Ecto neural progenitor cell (in vitro differentiated cells): ENCODE results near the gene NAA60.
A peak's percentile ranks its signal among the peaks of the same experiment; 100 is the strongest.

Experiments
- DNase-seq: peaks from one replicate; pipeline ENCODE4 v3.0.0-alpha.2; 2018; ENCODE audit warnings: low spot score

NAA60 gene

GRCh38 chr16:3443108-3444031 lies at the start of gene NAA60, which contains the start of gene ZNF597:
TSS of gene NAA60 (plus strand) at chr16:3443680. CDS start at chr16:3476228, 32,548 bp downstream.
TSS of gene ZNF597 (minus strand) at chr16:3443504. CDS start at chr16:3443153, 351 bp downstream.
- DNase-seq, result peak; percentile 85

- DNase-seq, result no peak
Observed at GRCh38 chr16:3400446-3400778, 43.1 kb upstream of the NAA60 start.

- DNase-seq, result peak; percentile 99
Observed at GRCh38 chr16:3400779-3401688, 42.4 kb upstream of the NAA60 start, which contains the start of the genes ZNF174 and ZSCAN32. TSS of gene ZNF174 (plus strand) at chr16:3401215. CDS start at chr16:3402005, 790 bp downstream. TSS of gene ZSCAN32 (minus strand) at chr16:3401004. CDS start at chr16:3397557, 3,447 bp downstream.

- DNase-seq, result peak; percentile 54
Observed at GRCh38 chr16:3401719-3402397, 41.6 kb upstream of the NAA60 start.

GRCh38 chr16:3408561-3409197 lies 34.8 kb upstream of the NAA60 start:
- DNase-seq, result no peak

- no peak for DNase-seq
Observed at GRCh38 chr16:3413730-3414379, 29.6 kb upstream of the NAA60 start.

- no peak for DNase-seq
Observed at GRCh38 chr16:3431779-3432219, 11.7 kb upstream of the NAA60 start.

- DNase-seq, result no peak
Observed at GRCh38 chr16:3434373-3434772, 9.1 kb upstream of the NAA60 start.

GRCh38 chr16:3439637-3440036 lies 3.8 kb upstream of the NAA60 start:
- no peak for DNase-seq

- DNase-seq, result no peak
Observed at GRCh38 chr16:3444032-3444388, 530 bp downstream of the NAA60 start.

- no peak for DNase-seq
Observed at GRCh38 chr16:3454093-3454492, 10.6 kb downstream of the NAA60 start.

- no peak for DNase-seq
Observed at GRCh38 chr16:3454631-3455147, 11.2 kb downstream of the NAA60 start.

GRCh38 chr16:3457434-3458252 lies 14.2 kb downstream of the NAA60 start:
- peak; percentile 95 for DNase-seq

GRCh38 chr16:3458278-3458851 lies 14.9 kb downstream of the NAA60 start:
- no peak for DNase-seq

- no peak for DNase-seq
Observed at GRCh38 chr16:3458852-3459361, 15.4 kb downstream of the NAA60 start.

- DNase-seq, result no peak
Observed at GRCh38 chr16:3459401-3460090, 16.1 kb downstream of the NAA60 start.

- DNase-seq, result no peak
Observed at GRCh38 chr16:3460121-3460520, 16.6 kb downstream of the NAA60 start.

- DNase-seq, result no peak
Observed at GRCh38 chr16:3460585-3460984, 17.1 kb downstream of the NAA60 start.

- DNase-seq, result no peak
Observed at GRCh38 chr16:3461151-3461550, 17.7 kb downstream of the NAA60 start.
